GM12878 (cell line): ENCODE data around the gene CNIH2. TPM values are rescaled to one million over a fixed set of nuclear protein-coding genes. Genes with fewer than 3 reads are reported as not detected.

ENCODE experiments used
- EP300 ChIP-seq, 2 experiments: fragments of 150-350 bp in 1 of 2; IDR thresholded peaks; 2 replicates each; pipeline ENCODE4 v1.6.1; 2011 to 2012; ENCODE audit warnings: low read depth in 2 of 2, low read length in 2 of 2, borderline replicate concordance in 1 of 2, improper control_type of control experiment in 1 of 2, inconsistent platforms in 1 of 2; ENCODE audit not compliant: control insufficient read depth in 1 of 2
- HDAC2 ChIP-seq: fragments of 200-600 bp; sonication (generic); IDR thresholded peaks from 2 replicates; pipeline ENCODE4 v1.6.1; 2017
- HDGF ChIP-seq: fragments of 450-650 bp; IDR thresholded peaks from 2 replicates; pipeline ENCODE4 v1.6.1; 2016; ENCODE audit warnings: antibody characterized with exemption
- LARP7 ChIP-seq: fragments of 450-650 bp; IDR thresholded peaks from 2 replicates; pipeline ENCODE4 v1.6.1; 2017; ENCODE audit warnings: mild to moderate bottlenecking
- MEF2B ChIP-seq: fragments of 450-650 bp; IDR thresholded peaks from 2 replicates; pipeline ENCODE4 v1.6.1; 2018; ENCODE audit warnings: mild to moderate bottlenecking, moderate library complexity; ENCODE audit not compliant: partially characterized antibody, poor library complexity, severe bottlenecking
- MYC ChIP-seq: IDR thresholded peaks from 2 replicates; pipeline ENCODE4 v1.6.1; 2011; ENCODE audit warnings: mild to moderate bottlenecking, low read length, moderate library complexity, inconsistent platforms; ENCODE audit not compliant: insufficient read depth, insufficient replicate concordance, insufficient read length, severe bottlenecking
- RAD21 ChIP-seq: IDR thresholded peaks from 2 replicates; pipeline ENCODE4 v1.6.1; 2011; ENCODE audit warnings: mild to moderate bottlenecking, low read depth, low read length, moderate library complexity; ENCODE audit not compliant: insufficient read depth
- SMC3 ChIP-seq: IDR thresholded peaks from 2 replicates; pipeline ENCODE4 v1.6.1; 2011; ENCODE audit warnings: low read length, improper control_type of control experiment, borderline replicate concordance
- TCF7 ChIP-seq: IDR thresholded peaks from 2 replicates; pipeline ENCODE4 v1.6.1; 2014; ENCODE audit warnings: antibody characterized with exemption, borderline replicate concordance
- ZNF384 ChIP-seq: IDR thresholded peaks from 2 replicates; pipeline ENCODE4 v1.6.1; 2012; ENCODE audit warnings: low read depth, mild to moderate bottlenecking, low read length, improper control_type of control experiment, borderline replicate concordance
- ZZZ3 ChIP-seq: IDR thresholded peaks from 2 replicates; pipeline ENCODE4 v1.6.1; 2011; ENCODE audit warnings: low read depth; ENCODE audit not compliant: control insufficient read depth, insufficient read length
- polyA plus RNA-seq, 11 experiments: library from polyadenylated mRNA; depleted of rRNA in 4 of 11; unstranded in 6 of 11; stranded (reverse) in 5 of 11; fragments of >200 nt; fragmentation: Nextera tagmentation in 4 of 11; fragmentation: Illumina TruSeq in 1 of 11; extraction: Ambion mirVana in 4 of 11; extraction: Trizol in 1 of 11; gene quantifications; 1 replicate in 1 of 11; 2 replicates in 10 of 11; pipeline versions ENCODE4 v1.2.1 to v1.2.3, GENCODE V29; 2011 to 2016; ENCODE audit warnings: inconsistent platforms in 2 of 11, missing spikeins in 2 of 11, low read depth in 1 of 11
- total RNA-seq, 4 experiments: library from RNA; depleted of rRNA in 3 of 4; stranded (reverse); fragments of >200 nt in 3 of 4; fragmentation: Illumina TruSeq in 1 of 4; extraction: Trizol in 1 of 4; gene quantifications; 2 replicates each; pipeline versions ENCODE4 v1.2.1 to v1.2.3, GENCODE V29; 2013 to 2021
- TF ChIP-seq, protein P1 (sequence below): fragments of 450-650 bp; IDR thresholded peaks from 2 replicates; pipeline ENCODE4 v1.6.1; 2016; ENCODE audit warnings: mild to moderate bottlenecking, moderate library complexity, borderline replicate concordance
- TF ChIP-seq, protein P2 (sequence below): fragments of 450-650 bp; IDR thresholded peaks from 2 replicates; pipeline ENCODE4 v1.6.1; 2018; ENCODE audit warnings: borderline replicate concordance, mild to moderate bottlenecking; ENCODE audit not compliant: partially characterized antibody
- TF ChIP-seq, protein P3 (sequence below): IDR thresholded peaks from 2 replicates; pipeline ENCODE4 v1.6.1; 2011; ENCODE audit warnings: borderline replicate concordance, low read depth, mild to moderate bottlenecking, moderate library complexity, mixed read lengths, low read length; ENCODE audit not compliant: insufficient read depth; ENCODE audit errors: extremely low read length
- TF ChIP-seq, protein P4 (sequence below): IDR thresholded peaks from 2 replicates; pipeline ENCODE4 v1.6.1; 2011; ENCODE audit warnings: borderline replicate concordance, low read depth, mild to moderate bottlenecking, moderate library complexity, low read length; ENCODE audit not compliant: insufficient read depth, poor library complexity, severe bottlenecking
- TF ChIP-seq, protein P5 (sequence below): IDR thresholded peaks from 2 replicates; pipeline ENCODE4 v1.6.1; 2012; ENCODE audit warnings: low read depth, low read length, improper control_type of control experiment
- TF ChIP-seq, protein P6 (sequence below): IDR thresholded peaks from 2 replicates; pipeline ENCODE4 v1.6.1; 2011; ENCODE audit warnings: low read depth, low read length, improper control_type of control experiment, borderline replicate concordance

The CNIH2 gene
- total and polyA plus RNA-seq, 10 of the 15 experiments (the other 5 are each of a cell fraction or from before 2014, with no cell fraction given): 0.07 to 1.3 (median 0.68) TPM; not detected in 2

DNA sequence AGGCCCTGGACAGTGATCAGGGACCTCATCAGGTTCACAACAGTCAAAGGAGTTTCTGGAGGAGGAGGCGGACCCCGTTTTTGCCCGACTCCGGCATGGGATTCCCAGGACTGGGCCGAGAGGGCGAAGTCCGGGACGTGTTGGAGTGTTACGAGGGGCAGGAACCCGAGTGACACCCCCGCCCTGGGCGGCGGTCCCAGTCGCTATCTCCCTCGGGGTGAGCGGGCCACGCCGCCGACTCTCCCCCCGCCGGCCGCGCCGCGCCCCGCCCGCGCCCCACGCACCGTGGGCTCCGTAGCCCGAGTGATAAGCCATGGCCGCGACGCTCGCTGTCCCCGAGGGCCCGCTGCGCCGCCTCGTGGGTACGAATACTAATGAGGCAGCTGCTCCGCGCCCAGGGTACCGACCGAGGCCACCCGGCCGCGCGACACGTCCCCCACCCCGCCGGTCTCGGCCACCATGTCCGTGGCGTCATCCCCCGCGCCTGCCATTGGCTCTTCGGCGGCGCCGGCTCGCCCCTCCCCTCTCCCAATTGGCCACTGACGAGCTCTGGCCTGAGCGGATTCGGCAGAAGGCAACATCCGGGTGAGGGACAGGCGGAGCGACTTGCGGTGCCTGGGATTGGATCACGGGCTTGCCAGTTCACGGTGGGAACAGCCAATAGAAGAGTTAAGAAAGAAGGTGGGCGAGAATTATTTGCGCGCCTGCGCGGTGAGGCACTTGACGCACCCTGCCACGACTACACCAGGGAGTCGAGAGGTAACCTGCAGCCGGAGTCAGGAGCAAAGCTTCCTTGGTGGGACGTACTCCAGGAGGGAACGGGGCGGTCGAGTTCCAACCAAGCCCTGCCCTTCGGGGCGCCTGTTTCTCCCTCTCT is 10.9 kb downstream of the CNIH2 start, which contains the start of gene YIF1A (continued):
- TF ChIP-seq, protein P1, sequence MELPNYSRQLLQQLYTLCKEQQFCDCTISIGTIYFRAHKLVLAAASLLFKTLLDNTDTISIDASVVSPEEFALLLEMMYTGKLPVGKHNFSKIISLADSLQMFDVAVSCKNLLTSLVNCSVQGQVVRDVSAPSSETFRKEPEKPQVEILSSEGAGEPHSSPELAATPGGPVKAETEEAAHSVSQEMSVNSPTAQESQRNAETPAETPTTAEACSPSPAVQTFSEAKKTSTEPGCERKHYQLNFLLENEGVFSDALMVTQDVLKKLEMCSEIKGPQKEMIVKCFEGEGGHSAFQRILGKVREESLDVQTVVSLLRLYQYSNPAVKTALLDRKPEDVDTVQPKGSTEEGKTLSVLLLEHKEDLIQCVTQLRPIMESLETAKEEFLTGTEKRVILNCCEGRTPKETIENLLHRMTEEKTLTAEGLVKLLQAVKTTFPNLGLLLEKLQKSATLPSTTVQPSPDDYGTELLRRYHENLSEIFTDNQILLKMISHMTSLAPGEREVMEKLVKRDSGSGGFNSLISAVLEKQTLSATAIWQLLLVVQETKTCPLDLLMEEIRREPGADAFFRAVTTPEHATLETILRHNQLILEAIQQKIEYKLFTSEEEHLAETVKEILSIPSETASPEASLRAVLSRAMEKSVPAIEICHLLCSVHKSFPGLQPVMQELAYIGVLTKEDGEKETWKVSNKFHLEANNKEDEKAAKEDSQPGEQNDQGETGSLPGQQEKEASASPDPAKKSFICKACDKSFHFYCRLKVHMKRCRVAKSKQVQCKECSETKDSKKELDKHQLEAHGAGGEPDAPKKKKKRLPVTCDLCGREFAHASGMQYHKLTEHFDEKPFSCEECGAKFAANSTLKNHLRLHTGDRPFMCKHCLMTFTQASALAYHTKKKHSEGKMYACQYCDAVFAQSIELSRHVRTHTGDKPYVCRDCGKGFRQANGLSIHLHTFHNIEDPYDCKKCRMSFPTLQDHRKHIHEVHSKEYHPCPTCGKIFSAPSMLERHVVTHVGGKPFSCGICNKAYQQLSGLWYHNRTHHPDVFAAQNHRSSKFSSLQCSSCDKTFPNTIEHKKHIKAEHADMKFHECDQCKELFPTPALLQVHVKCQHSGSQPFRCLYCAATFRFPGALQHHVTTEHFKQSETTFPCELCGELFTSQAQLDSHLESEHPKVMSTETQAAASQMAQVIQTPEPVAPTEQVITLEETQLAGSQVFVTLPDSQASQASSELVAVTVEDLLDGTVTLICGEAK: peak; percentile 83
- TF ChIP-seq LARP7 (peak; percentile 83), EP300 (IDR thresholded peaks at IDR 0.05; ENCODE audit: borderline replicate concordance in 1 of 2, control insufficient read depth in 1 of 2, low read depth in 2 of 2, low read length in 2 of 2) (no peak), MEF2B (no peak), MYC (peak; percentile 75), ZZZ3 (no peak), TCF7 (no peak), RAD21 (no peak), HDAC2 (no peak), HDGF (peak; percentile 94), SMC3 (no peak), ZNF384 (no peak)
- TF ChIP-seq, protein P2, sequence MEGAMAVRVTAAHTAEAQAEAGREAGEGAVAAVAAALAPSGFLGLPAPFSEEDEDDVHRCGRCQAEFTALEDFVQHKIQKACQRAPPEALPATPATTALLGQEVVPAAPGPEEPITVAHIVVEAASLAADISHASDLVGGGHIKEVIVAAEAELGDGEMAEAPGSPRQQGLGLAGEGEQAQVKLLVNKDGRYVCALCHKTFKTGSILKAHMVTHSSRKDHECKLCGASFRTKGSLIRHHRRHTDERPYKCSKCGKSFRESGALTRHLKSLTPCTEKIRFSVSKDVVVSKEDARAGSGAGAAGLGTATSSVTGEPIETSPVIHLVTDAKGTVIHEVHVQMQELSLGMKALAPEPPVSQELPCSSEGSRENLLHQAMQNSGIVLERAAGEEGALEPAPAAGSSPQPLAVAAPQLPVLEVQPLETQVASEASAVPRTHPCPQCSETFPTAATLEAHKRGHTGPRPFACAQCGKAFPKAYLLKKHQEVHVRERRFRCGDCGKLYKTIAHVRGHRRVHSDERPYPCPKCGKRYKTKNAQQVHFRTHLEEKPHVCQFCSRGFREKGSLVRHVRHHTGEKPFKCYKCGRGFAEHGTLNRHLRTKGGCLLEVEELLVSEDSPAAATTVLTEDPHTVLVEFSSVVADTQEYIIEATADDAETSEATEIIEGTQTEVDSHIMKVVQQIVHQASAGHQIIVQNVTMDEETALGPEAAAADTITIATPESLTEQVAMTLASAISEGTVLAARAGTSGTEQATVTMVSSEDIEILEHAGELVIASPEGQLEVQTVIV: peak; percentile 76
- TF ChIP-seq, protein P3, sequence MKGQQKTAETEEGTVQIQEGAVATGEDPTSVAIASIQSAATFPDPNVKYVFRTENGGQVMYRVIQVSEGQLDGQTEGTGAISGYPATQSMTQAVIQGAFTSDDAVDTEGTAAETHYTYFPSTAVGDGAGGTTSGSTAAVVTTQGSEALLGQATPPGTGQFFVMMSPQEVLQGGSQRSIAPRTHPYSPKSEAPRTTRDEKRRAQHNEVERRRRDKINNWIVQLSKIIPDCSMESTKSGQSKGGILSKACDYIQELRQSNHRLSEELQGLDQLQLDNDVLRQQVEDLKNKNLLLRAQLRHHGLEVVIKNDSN: peak; percentile 10
- TF ChIP-seq, protein P4, sequence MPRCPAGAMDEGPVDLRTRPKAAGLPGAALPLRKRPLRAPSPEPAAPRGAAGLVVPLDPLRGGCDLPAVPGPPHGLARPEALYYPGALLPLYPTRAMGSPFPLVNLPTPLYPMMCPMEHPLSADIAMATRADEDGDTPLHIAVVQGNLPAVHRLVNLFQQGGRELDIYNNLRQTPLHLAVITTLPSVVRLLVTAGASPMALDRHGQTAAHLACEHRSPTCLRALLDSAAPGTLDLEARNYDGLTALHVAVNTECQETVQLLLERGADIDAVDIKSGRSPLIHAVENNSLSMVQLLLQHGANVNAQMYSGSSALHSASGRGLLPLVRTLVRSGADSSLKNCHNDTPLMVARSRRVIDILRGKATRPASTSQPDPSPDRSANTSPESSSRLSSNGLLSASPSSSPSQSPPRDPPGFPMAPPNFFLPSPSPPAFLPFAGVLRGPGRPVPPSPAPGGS: no peak
- TF ChIP-seq, protein P5, sequence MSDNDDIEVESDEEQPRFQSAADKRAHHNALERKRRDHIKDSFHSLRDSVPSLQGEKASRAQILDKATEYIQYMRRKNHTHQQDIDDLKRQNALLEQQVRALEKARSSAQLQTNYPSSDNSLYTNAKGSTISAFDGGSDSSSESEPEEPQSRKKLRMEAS: peak; percentile 62
- TF ChIP-seq, protein P6, sequence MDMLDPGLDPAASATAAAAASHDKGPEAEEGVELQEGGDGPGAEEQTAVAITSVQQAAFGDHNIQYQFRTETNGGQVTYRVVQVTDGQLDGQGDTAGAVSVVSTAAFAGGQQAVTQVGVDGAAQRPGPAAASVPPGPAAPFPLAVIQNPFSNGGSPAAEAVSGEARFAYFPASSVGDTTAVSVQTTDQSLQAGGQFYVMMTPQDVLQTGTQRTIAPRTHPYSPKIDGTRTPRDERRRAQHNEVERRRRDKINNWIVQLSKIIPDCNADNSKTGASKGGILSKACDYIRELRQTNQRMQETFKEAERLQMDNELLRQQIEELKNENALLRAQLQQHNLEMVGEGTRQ: no peak
